ENCODE measurements around the gene CACNA2D3.

CACNA2D3 gene

DNA sequence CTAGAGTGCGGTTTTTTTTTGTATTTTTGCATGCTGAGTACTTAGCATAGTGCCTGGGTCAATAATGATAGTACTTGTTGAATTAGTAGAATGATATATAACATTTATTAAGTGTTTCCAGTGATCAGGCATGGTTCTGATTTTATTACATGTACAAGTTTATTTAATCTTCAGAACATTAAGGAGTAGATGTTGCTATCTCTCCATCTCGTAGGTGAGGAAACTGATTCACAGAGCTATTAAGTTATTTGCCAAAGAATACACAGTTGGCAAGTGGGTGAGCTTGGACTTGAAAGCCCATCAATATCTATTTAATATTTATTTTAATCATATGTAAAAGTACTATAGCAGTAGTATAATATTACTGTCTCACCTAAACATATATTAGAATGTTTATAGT lies 219.5 kb downstream of the CACNA2D3 start:
- DNase-seq (ENCODE audit: low read depth in 2 of 2): no peak

DNA sequence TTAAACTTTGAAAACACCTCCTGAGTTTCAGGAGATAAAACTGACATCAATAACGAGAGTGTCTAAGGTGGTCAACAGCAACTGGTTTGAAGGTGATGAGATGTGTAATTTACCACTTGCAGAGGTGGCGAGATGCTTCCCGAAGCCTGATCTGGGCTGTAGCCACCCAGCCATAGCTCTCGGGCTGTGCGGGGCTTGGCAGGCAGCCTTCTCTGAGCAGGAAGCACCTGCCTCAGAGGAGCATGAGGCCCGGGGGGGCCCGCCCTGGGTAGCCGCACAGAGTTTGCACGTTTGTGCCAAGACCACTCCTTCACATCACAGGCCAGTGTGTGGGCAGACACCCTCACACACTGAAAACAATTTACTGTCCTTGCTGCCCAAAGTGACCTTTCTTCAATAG lies 220.3 kb downstream of the CACNA2D3 start:
- DNase-seq (ENCODE audit: low read depth in 2 of 2): no peak

DNA sequence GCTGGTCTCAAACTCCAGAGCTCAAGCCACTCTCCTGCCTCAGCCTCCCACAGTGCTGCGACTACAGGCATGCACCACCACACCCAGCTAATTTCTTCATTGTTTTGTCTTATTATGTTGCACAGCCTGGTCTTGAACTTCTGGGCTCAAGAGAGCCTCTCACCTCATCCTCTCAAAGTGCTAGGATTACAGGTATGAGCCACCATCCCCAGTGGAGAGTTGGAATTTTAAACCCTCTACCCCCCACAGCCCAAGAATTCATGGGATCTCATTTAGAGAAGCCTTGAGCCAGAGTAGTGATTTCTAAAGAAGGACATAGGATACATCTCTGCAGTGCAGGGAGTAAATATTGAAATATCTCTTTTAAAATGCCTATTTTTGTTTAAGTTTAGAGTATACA lies 221.1 kb downstream of the CACNA2D3 start:
- no peak for DNase-seq (ENCODE audit: low read depth in 2 of 2)

DNA sequence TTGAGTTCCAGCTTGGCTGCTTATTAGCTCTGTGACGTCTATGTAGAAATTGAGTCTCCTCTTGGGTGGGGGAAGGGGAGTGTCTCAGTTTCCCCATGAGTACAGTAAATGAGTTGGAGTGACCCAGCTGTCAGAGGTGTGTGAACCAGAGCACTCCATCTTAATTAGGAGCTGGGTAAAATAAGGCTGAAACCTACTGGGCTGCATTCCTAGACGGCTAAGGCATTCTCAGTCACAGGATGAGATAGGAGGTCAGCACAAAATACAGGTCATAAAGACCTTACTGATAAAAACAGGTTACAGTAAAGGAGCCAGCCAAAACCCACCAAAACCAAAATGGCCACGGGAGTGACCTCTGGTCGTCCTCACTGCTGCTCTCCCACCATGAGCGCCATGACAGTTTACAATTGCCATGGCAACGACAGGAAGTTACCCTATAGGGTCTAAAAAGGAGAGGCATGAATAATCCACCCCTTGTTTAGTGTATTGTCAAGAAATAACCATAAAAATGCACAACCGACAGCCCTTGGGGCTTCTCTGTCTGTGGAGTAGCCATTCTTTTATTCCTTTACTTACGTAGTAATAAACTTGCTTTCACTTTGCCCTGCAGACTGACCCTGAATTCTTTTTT lies 222.4 kb downstream of the CACNA2D3 start:
- DNase-seq (ENCODE audit: low read depth in 2 of 2): no peak

DNA sequence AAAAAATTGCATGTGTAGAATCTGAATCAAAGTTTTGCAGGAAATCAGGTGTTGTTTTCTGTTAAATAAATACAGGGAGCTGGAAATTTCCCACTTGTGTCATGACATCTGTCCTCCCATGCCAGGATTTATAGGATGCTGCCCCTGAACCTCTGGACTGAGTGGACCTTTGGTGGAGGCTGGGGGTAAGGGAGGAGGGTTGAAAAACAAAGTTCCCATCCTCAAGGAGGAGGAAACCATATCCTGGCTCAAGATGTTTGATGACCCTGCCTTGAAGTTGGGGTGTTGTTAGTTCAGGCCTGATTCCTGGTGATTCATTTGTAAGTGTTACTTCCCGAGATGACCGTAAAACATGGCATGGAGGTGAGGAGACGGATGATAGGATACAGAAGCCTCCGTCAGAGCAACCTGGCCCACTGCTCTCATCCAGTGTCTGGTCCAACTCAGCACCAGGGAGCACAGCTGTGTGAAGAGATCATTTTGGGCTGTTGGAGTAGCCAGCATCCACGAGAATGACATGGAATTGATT lies 223.6 kb downstream of the CACNA2D3 start:
- no peak for DNase-seq (ENCODE audit: low read depth in 2 of 2)

DNA sequence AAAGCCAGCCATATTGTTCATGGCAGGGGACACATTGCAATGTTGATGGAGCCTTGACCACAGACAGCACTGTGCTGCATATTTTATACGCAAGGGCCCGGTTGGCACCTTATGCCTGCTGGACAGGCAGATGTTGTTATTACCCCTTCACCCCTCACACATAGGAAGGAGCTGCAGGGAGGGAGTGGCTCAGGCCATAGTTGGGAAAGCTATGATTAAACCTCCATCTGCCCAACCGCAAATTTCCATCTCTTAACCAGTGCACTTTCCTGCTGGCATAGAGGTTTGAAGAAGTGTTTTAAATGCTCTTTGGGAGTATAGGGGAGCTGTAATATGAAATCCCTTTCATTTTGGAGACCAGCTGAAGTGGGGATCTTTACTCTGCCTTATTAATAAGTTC lies 224.7 kb downstream of the CACNA2D3 start:
- DNase-seq (ENCODE audit: low read depth in 2 of 2): no peak

DNA sequence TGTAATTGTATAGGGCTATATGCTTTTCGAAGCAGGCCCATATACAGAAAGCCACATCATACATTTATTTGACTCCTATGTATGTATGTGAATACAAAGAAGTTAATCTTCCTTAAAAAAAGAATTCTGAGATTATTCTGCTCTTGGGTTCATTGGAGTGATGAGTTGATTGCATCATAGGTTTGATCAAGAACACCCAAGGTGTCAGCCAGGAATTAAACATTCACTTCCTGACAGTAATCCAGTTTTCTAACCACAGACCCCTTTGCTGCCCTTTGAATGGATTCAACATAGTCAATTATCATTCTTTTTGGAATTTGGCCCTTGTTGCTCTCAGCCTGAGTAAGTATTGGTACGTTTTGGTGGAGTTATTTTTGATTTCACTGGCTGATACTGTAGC lies 225.6 kb downstream of the CACNA2D3 start:
- no peak for DNase-seq (ENCODE audit: low read depth in 2 of 2)

DNA sequence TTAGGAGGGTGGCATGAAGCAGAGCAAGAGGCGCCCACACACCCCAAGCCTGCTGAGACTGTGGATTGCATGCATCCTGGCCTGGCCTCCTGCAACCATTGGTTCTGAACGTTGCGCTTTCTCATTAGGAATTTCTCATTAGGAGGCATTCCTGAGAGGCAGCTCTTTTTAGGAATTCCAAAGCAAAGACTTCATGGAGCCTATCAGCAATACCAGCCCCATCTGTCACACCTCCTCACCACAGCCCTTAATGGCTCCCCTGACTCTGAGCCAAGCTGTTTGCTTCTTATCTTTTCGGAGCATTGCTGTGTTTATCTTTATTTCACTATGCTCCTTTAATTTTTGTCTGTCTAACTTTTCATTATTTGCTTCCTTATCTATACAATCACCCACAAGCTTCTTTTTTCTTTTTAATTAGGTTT lies 226.9 kb downstream of the CACNA2D3 start:
- DNase-seq (ENCODE audit: low read depth in 2 of 2): no peak

DNA sequence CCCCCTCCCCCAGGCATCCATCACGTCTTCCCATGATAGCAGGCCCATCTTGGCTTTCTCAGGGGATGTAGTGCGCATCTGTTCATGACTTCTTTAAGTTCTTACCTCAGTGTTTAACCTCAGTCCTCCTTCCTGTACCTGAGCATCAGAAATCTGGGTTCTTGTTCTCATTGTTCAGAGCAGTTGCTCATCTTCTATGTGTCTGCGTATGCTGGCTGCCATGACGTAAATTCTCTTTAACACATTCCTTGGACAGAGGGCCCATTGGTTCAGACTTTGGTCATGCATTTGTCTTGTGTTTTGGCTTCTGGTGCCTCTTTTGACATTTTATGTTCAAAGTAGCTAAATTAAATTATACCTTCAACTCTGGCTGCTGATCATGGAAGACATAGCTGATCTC lies 227.3 kb downstream of the CACNA2D3 start:
- no peak for DNase-seq (ENCODE audit: low read depth in 2 of 2)

DNA sequence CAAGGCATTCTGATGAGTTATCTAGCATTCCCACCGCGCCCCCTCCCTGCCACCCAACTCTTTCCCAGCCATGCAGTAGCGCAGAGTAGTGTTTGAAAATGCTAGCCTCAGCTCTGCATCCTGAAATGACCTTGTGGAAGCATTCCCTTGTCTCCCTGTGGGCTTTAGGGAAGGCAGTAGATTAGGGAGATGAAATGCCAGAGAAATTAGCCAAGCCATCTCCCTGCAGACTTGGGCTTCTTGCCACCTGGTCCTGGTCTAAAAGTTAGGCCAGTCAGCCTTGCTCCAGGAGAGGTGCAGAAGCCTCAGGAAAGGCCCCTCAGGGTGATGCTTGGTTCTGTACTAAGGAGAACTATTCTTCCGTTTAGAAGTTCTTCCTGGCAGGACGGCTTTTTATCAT lies 231.2 kb downstream of the CACNA2D3 start:
- DNase-seq (ENCODE audit: low read depth in 2 of 2): no peak

DNA sequence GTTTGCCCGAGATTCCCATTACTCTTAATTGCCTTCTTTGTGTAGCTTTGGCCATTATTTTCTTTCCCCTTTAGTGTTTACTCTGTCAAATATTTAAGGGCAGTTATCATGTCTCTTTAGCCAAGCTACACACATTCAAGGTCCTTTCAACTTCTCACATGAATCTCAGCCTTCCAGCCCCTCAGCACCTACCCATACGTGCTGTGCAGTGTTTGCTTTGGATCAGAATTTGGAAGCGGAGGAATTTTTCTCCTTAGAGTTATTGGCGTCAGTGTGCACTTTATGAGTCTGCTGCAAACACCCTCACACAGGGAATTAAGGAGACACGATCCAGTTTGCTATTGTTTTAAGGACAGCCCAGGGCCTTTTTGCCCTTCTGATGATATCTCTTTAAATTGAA lies 231.6 kb downstream of the CACNA2D3 start:
- no peak for DNase-seq (ENCODE audit: low read depth in 2 of 2)

DNA sequence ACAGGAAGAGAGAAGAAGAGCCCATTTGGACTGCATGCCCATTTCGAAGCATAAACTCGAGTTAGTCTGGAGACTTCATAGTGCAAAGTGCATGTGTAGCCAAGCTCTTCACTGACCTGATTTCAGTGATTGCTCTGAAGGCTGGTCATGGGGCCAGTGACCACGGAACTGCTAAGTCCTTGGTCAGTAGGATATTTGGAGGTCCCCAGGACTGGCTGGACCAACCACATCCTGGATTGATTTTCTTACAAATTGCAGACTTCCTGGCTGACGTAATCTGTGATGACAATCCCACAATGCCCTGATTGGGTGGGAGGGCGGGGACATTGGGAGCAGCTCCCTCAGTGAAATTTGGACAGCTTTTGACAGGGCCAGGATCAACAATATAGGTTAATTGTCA lies 233.4 kb downstream of the CACNA2D3 start:
- DNase-seq (ENCODE audit: low read depth in 2 of 2): no peak

DNA sequence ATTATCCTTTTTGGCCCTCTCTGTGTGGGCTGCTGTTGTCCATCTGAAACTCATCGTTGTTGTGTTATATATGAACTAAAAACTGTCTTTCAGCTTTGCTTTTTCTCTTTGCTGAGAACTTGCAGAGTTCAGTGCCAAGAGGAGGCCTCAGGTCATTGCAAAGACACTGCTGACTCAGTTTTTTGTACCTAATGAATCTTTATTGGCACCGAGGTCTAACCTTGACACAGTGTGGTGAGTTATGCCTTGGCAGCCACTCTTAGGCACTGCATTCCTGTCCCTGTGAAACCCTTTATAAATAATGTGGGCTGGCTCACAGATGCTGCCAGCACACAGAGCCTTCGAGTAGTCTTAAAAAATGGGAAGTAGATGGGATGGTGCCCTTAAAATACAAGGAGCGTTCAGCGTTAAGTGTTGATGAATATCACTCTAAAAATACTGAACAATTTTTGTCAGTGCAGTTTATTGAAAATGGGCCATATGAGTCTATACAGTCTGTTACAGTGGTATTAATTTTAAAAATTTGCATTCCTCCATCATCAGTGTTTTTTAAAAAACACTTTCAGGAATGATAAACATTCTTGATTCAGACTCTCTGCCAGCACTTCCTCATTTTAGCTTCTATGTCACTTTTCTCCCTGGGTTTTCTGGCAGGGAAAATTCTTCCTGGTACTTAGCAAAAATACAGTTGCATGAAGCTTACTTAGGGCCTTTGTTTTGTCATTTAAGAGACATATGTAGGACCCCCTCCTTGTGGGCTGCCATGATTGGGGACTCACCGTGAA lies 234.1 kb downstream of the CACNA2D3 start:
- no peak for DNase-seq (ENCODE audit: low read depth in 2 of 2)

DNA sequence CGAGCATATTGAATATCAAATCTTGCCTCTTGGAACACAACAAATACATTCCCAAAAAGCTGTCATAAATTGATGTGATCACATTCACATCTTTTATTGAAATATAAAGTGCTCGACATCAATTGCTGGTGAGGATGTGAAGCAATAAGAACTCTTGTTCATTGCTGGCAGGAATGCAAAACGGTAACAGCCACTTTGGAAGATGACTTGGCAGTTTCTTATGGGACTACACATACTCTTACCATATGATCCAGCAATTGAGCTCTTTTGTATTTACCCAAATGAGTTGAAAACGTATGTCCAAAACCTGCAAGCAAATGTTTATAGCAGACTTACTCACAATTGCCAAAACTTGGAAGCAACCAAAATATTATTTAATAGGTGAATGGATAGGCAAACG lies 234.9 kb downstream of the CACNA2D3 start:
- no peak for DNase-seq (ENCODE audit: low read depth in 2 of 2)

DNA sequence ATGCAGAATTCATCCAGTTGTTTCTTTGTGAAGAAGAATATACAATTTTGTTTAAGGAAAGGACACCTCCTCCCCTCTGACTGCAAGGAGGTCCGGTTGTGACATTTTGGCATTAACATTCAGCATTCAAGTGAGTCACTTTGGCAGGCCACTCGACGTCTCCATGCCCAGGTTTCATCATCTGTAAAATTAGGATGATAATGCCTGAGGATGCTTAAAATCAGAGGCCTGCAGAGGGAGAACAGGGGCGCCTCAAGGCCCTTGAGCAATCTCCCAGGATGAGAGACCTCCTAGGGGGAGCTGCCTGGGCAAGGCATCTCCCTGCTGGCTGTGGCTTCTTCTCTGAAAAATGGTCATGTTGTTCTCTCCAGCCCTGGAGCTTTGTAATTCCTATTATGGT lies 236.0 kb downstream of the CACNA2D3 start:
- DNase-seq (ENCODE audit: low read depth in 2 of 2): no peak

DNA sequence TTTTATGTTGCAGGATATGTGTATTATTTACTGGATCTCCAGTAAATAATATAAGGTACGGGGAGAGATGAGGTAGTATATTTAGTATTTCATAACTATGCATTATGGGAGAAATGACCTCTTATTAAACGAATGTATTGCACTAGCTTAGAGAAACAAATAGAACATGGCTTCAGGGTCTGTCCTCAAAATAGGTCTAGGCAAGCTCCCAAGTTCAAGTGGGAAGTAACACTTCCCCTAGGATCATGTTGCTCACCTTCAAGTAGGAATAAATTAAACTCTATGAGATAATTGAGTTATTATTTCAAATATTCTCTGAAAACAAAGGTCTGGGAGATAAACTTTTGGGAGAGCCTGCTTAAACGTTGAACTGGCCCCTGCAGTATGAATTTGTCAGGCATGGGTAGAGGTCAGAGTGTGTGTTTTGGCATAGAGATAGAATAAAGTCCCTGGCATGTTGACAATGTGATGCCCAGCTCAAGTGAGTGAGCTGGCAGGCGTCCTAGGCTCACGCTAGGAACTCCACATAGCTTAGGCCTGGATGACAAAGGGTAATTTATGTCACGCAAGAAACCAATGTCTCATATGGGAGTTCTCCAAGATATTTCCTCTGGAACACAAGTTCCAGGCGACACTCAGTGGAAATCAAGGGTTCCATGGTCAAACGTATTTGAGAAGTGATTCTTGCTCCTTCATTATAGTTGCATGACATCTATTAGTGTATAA lies 236.8 kb downstream of the CACNA2D3 start:
- no peak for DNase-seq (ENCODE audit: low read depth in 2 of 2)

DNA sequence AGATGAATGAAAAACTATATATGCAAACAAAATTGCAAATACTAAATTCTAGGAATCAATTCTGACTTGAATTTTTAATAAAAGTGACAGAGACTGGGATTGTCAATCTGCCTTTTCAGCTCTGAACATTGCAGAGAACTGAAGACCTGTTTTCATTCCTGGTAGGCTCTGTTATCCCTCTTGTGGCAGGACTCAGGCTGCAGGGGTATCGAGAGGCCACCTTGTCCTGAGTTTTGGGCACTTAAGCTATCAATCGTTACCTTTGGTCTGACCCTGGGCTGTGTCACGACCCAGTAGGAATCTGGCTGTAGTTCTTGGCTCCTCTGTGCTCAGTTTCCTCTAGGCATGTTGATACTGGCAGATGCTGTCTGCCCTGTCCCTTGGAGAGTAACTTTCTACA lies 238.0 kb downstream of the CACNA2D3 start:
- DNase-seq (ENCODE audit: low read depth in 2 of 2): no peak

DNA sequence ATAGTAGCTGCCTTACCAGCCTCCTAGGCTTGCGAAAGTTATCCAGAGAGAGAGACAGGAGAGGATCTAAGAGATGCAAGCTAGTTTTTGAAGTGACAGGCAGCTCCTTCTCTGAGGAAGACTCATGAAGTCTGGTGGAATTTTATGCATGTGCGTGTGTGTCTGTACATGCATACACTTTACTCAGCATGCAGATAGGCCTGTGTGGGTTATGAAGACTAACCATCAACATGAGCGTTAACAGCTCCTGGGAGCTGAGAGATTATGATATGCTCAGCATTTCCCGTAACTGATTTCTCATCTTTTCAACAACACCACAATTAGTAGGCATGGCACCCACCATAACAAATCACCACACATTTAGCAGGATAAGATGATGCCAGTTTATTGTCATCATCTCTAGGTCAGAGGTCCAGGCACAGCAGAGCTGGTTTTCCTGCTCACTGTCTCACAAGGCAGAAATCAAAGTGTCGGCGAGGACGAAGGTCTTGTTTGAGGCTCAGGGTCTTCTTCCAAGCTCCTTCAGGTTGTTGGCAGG lies 239.5 kb downstream of the CACNA2D3 start:
- DNase-seq (ENCODE audit: low read depth in 2 of 2): no peak

DNA sequence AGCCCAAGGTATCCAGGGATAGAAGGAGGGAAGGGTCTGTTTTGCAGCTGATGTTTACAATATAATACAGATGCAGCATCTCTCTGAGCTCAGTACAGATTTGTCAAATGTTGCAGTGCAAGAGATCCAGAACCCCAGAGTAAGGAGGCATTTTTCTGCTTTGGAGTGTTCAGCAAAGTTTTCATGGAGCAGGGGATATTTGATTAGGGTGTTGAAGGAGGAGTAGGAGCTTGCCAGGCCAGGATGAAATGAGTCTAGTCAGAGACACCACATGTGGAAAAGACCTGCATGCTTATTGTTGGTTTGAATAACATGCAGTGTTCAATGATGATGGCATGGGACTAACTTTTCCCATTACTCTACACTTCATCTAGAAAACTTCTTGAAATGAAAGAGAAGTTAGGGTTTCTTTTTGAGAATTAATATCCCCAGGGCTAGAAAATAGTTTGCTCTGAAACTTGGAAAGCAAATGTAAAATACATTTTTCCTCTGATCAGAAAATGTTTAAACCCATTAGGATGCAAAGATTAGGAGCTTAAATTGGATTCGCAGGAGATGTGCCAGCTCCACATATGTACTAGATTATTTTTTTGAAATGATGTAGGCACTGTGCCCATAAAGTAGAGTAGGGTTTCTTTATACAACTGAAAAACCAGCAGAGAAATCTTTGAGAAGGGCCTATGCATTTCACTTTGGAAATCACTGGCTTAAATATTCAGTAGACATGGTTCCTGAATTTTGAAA lies 243.8 kb downstream of the CACNA2D3 start:
- DNase-seq (ENCODE audit: low read depth in 2 of 2): no peak

DNA sequence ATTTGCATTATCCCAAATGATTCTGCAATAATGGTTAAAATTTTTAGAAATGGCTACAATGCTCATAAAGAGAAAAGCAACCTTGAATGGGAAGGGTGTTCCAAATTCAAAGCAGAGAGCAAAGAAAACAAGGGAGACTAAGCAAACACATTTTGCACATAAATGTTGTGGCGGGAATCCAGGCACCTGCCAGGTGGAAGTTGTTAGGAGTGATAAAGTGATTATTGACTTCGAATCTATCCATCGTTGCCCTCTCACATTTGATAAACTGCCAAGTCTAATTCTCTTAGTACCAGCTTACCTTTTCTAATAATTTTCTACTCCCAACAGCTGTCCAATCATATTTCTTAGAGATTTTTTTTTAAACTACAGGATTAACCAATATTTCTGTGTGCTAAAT lies 244.5 kb downstream of the CACNA2D3 start:
- no peak for DNase-seq (ENCODE audit: low read depth in 2 of 2)

DNA sequence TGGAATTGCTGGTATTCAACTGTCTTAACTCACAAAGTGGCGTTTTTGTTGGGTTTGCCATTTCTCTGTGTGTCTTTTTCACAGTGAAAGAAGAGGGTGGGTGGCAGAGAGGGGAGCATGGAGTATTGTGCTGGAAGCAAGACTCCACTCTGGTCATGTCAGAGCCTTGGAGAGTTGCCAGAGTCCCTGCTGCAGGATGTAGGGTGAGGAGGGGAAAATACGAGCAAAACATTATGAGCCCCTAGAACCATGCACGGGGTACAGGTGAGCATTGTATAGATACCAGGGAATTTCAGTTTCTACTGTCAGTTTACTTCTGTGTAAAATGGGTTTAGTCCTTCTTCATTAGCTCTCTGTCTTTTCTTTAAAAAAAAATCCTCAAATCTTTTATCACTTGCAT lies 249.9 kb downstream of the CACNA2D3 start:
- no peak for DNase-seq (ENCODE audit: low read depth in 2 of 2)

All from stimulated activated CD8-positive, alpha-beta memory T cell treated with anti-CD3 and anti-CD28 coated beads, Interleukin-7, amount 100 ng/mL, for 4 hours (primary cell).